ENCODE results near the gene DZIP1L. TPM values are rescaled to one million over a fixed set of nuclear protein-coding genes. Genes with fewer than 3 reads are reported as not detected.

The DZIP1L gene
- total RNA-seq, 3 donors from 2014 or later, result 1.8 to 9.2 (median 3.2) TPM

- Histone ChIP-seq H3K4me1 (ENCODE audit: low read depth) (no peaks in the 10 kb centered on the region), H3K9me3 (no peaks in the 10 kb centered on the region), H3K36me3 (ENCODE audit: low read depth) (no peaks in the 10 kb centered on the region), H3K4me3 (no peak overlapping the region)
- DNase-seq, result no peak
- no peak for ATAC-seq
- intact Hi-C loops (cut with DNase I, micrococcal nuclease), result no loop called here
- no peak for TF ChIP-seq CTCF (IDR thresholded peaks at IDR 0.05)
Observed at GRCh38 chr3:138036572-138036971, 78.8 kb downstream of the DZIP1L start.

GRCh38 chr3:138034918-138035317, 80.5 kb downstream of the DZIP1L start:
- TF ChIP-seq CTCF (IDR thresholded peaks at IDR 0.05), result no peak
- DNase-seq (no peak), ATAC-seq (no peak)
- H3K9me3 ChIP-seq, result no peaks in the 10 kb centered on the region
- no peaks in the 10 kb centered on the region for H3K4me1 ChIP-seq (ENCODE audit: low read depth)
- no peaks in the 10 kb centered on the region for H3K36me3 ChIP-seq (ENCODE audit: low read depth)
- H3K4me3 ChIP-seq, result no peak overlapping the region
- intact Hi-C loops (cut with DNase I, micrococcal nuclease), result no loop called here

GRCh38 chr3:138033202-138033691, 82.2 kb downstream of the DZIP1L start:
- Histone ChIP-seq H3K9me3 (no peaks in the 10 kb centered on the region), H3K4me1 (ENCODE audit: low read depth) (no peaks in the 10 kb centered on the region), H3K4me3 (no peak overlapping the region), H3K36me3 (ENCODE audit: low read depth) (no peaks in the 10 kb centered on the region)
- DNase-seq, result no peak
- ATAC-seq, result no peak
- intact Hi-C loops (cut with DNase I, micrococcal nuclease), result no loop called here
- no peak for TF ChIP-seq CTCF (IDR thresholded peaks at IDR 0.05)

GRCh38 chr3:138032567-138032966, 82.8 kb downstream of the DZIP1L start:
- no peaks in the 10 kb centered on the region for H3K36me3 ChIP-seq (ENCODE audit: low read depth)
- H3K9me3 ChIP-seq, result no peaks in the 10 kb centered on the region
- intact Hi-C loops (cut with DNase I, micrococcal nuclease), result no loop called here
- DNase-seq (no peak), ATAC-seq (no peak)
- no peak overlapping the region for H3K4me3 ChIP-seq
- TF ChIP-seq CTCF (IDR thresholded peaks at IDR 0.05), result no peak
- no peaks in the 10 kb centered on the region for H3K4me1 ChIP-seq (ENCODE audit: low read depth)

- TF ChIP-seq CTCF (IDR thresholded peaks at IDR 0.05), result no peak
- no peaks in the 10 kb centered on the region for H3K9me3 ChIP-seq
- H3K36me3 ChIP-seq (ENCODE audit: low read depth), result no peaks in the 10 kb centered on the region
- no peak overlapping the region for H3K4me3 ChIP-seq
- DNase-seq (no peak), ATAC-seq (no peak)
- intact Hi-C loops (cut with DNase I, micrococcal nuclease), result no loop called here
- no peaks in the 10 kb centered on the region for H3K4me1 ChIP-seq (ENCODE audit: low read depth)
Observed at GRCh38 chr3:138031536-138031935, 83.9 kb downstream of the DZIP1L start.

- TF ChIP-seq CTCF (IDR thresholded peaks at IDR 0.05), result no peak
- DNase-seq, result no peak
- Histone ChIP-seq H3K9me3 (no peaks in the 10 kb centered on the region), H3K4me3 (no peak overlapping the region), H3K4me1 (ENCODE audit: low read depth) (no peaks in the 10 kb centered on the region), H3K36me3 (ENCODE audit: low read depth) (no peaks in the 10 kb centered on the region)
- intact Hi-C loops (cut with DNase I, micrococcal nuclease), result no loop called here
- ATAC-seq, result no peak
Observed at GRCh38 chr3:138030734-138031280, 84.6 kb downstream of the DZIP1L start.
